GM19467 (cell line): Measurements from ENCODE around the gene LDLR.
A peak's percentile ranks its signal among the peaks of the same experiment; 100 is the strongest.
"Not testable (repeated sequence)": the region's sequence is repeated elsewhere in the genome, so short reads cannot be mapped to it uniquely, and the experiment has no call there.

Experiments used
- ATAC-seq: cut with Tn5 transposase; IDR thresholded peaks from one replicate; pipeline ENCODE4 v1.9.1; 2021; ENCODE audit warnings: mild to moderate bottlenecking, moderate library complexity; ENCODE audit not compliant: unreplicated experiment

Gene LDLR

GRCh38 chr19:11138601-11139300, 49.5 kb downstream of the LDLR start:
- ATAC-seq = no peak

GRCh38 chr19:11140023-11140538, 50.8 kb downstream of the LDLR start:
- ATAC-seq = not testable (repeated sequence)

- ATAC-seq = no peak
These were observed 51.6 kb downstream of the LDLR start for GRCh38 chr19:11140896-11141295.

GRCh38 chr19:11141937-11142527, 52.8 kb downstream of the LDLR start:
- ATAC-seq = no peak

- ATAC-seq = no peak
These were observed 53.4 kb downstream of the LDLR start for GRCh38 chr19:11142528-11143171.

- ATAC-seq = no peak
These were observed 56.3 kb downstream of the LDLR start for GRCh38 chr19:11145536-11145924.

GRCh38 chr19:11148001-11148400, 58.7 kb downstream of the LDLR start:
- ATAC-seq = no peak

- no peak for ATAC-seq
These were observed 61.9 kb downstream of the LDLR start for GRCh38 chr19:11151181-11151580.

- ATAC-seq = no peak
These were observed 63.2 kb downstream of the LDLR start for GRCh38 chr19:11152318-11153062.

GRCh38 chr19:11154683-11155047, 65.4 kb downstream of the LDLR start:
- ATAC-seq = no peak

- peak; percentile 98 for ATAC-seq
These were observed 66.3 kb downstream of the LDLR start, which contains the start of gene SPC24 for GRCh38 chr19:11155373-11156120. Gene SPC24 (minus strand): TSS chr19:11155782. CDS start chr19:11155776, 6 bp downstream.

GRCh38 chr19:11159598-11160439, 70.6 kb downstream of the LDLR start:
- no peak for ATAC-seq

- ATAC-seq = not testable (repeated sequence)
These were observed 71.1 kb downstream of the LDLR start for GRCh38 chr19:11160440-11160768.

- ATAC-seq = no peak
These were observed 75.0 kb downstream of the LDLR start for GRCh38 chr19:11164296-11164695.

GRCh38 chr19:11164879-11165406, 75.7 kb downstream of the LDLR start:
- no peak for ATAC-seq

- no peak for ATAC-seq
These were observed 76.3 kb downstream of the LDLR start for GRCh38 chr19:11165486-11166030.

- no peak for ATAC-seq
These were observed 77.2 kb downstream of the LDLR start for GRCh38 chr19:11166281-11167142.

- no peak for ATAC-seq
These were observed 79.3 kb downstream of the LDLR start for GRCh38 chr19:11168568-11168967.
